Body of pancreas (tissue), 4 donors: ENCODE results near the gene TARS3.

Source experiments
- CTCF ChIP-seq, 7 experiments: fragments of 450-650 bp in 4 of 7; fragments of 200-600 bp in 3 of 7; sonication (generic) in 3 of 7; IDR thresholded peaks; one replicate each; pipeline ENCODE4 v1.5.1; 2016 to 2019; ENCODE audit warnings: antibody characterized with exemption in 7 of 7
- POLR2A ChIP-seq, 3 donors: fragments of 450-650 bp; IDR thresholded peaks; one replicate each; pipeline ENCODE4 v1.6.1; 2016; ENCODE audit warnings: antibody characterized with exemption in 3 of 3, mild to moderate bottlenecking in 2 of 3

GRCh38 chr15:101718896-101719295 is 5.4 kb downstream of the TARS3 start:
- TF ChIP-seq POLR2A (IDR thresholded peaks at IDR 0.05) (no peak), CTCF (IDR thresholded peaks at IDR 0.05) (no peak)
